Choroid plexus epithelial cell (primary cell): ENCODE results near the gene SLC9A5.

Experiments
- DNase-seq: peaks from one replicate; pipeline ENCODE4 v3.0.0-alpha.2; 2010; ENCODE audit warnings: low read depth
- H3K4me3 ChIP-seq: 2 replicates; pipeline ENCODE4 v1.5.1; 2011; ENCODE audit warnings: low read depth, mild to moderate bottlenecking, control low read depth, low read length, moderate library complexity
- TF ChIP-seq, protein P1 (sequence below): conservative IDR thresholded peaks from 2 replicates; pipeline ENCODE4 v1.5.1; 2011; ENCODE audit warnings: low read depth, mild to moderate bottlenecking, control low read depth, inconsistent platforms, low read length, moderate library complexity

The SLC9A5 gene

GRCh38 chr16:67260426-67261063 is 11.8 kb downstream of the SLC9A5 start:
- no peak overlapping the region for H3K4me3 ChIP-seq
- TF ChIP-seq, protein P1, sequence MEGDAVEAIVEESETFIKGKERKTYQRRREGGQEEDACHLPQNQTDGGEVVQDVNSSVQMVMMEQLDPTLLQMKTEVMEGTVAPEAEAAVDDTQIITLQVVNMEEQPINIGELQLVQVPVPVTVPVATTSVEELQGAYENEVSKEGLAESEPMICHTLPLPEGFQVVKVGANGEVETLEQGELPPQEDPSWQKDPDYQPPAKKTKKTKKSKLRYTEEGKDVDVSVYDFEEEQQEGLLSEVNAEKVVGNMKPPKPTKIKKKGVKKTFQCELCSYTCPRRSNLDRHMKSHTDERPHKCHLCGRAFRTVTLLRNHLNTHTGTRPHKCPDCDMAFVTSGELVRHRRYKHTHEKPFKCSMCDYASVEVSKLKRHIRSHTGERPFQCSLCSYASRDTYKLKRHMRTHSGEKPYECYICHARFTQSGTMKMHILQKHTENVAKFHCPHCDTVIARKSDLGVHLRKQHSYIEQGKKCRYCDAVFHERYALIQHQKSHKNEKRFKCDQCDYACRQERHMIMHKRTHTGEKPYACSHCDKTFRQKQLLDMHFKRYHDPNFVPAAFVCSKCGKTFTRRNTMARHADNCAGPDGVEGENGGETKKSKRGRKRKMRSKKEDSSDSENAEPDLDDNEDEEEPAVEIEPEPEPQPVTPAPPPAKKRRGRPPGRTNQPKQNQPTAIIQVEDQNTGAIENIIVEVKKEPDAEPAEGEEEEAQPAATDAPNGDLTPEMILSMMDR, result peak; percentile 82
- peak; percentile 79 for DNase-seq

GRCh38 chr16:67263201-67263600 is 14.4 kb downstream of the SLC9A5 start:
- no peak overlapping the region for H3K4me3 ChIP-seq
- TF ChIP-seq, protein P1, result no peak
- no peak for DNase-seq

GRCh38 chr16:67264277-67264676 is 15.5 kb downstream of the SLC9A5 start:
- no peak overlapping the region for H3K4me3 ChIP-seq
- DNase-seq, result no peak
- TF ChIP-seq, protein P1, result peak; percentile 41

DNA sequence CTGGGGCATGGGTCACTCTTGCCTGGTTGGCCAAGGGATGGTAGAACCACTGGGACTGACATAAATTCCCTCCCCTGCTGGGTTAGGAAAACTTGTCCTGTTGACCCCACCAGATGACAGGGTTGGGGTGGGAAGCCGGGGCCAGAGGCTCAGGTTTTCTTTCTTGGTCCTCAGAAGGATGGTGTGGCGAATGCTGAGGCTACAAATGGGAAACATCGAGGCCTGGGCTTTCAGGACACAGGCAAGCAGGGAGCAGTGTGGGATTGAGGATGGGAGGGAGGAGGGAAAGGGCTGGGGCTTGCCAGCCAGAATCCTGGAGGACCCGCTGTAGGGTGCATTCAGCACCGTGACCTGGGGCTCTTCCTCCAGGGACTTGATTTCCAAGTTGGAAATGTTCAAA is 16.1 kb downstream of the SLC9A5 start:
- TF ChIP-seq, protein P1, result no peak

DNA sequence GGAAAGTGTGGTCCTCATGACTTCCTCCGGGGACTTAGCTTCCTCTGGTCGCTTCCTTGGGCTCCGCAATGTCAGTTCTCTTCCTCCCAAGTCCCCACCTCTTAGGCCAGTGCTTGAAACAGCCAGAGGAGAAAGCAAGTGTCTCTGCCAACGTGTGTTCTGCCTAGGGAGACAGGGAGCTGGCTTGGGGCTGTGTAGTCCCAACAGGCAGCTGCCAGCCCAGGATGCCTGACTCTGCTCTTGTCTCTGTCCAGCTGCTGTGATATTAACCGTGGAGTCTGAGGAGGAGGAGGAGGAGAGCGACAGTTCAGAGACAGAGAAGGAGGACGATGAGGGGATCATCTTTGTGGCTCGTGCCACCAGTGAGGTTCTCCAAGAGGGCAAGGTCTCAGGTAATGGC is 17.1 kb downstream of the SLC9A5 start:
- no peak for DNase-seq
- H3K4me3 ChIP-seq, result no peak overlapping the region
- TF ChIP-seq, protein P1, result no peak

More for the DNA sequence above, 16.1 kb downstream of the SLC9A5 start:
- DNase-seq, result no peak
- no peak overlapping the region for H3K4me3 ChIP-seq

DNA sequence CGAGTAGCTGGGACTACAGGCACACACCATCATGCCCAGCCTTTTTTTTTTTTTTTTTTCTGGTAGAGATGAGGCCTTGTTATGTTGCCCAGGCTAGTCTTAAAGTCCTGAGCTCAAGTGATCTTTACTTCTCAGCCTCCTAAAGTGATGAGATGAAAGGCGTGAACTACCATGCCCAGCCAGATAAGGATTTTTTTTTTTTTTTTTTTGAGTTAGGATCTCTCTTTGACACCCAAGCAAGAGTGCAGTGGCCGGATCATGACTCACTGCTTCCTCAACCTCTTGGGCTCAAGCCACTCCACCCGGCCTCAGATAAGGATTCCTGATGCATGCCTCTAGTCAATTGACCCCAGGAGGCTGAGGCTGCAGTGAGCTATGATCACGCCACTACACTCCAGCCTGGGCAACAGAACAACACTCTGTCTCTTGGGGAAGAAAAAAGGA is 19.4 kb downstream of the SLC9A5 start:
- no peak overlapping the region for H3K4me3 ChIP-seq
- TF ChIP-seq, protein P1, result no peak
- DNase-seq, result peak; percentile 84

- TF ChIP-seq, protein P1, result no peak
- H3K4me3 ChIP-seq, result no peak overlapping the region
- DNase-seq, result peak; percentile 49
These were observed 21.0 kb downstream of the SLC9A5 start for GRCh38 chr16:67269766-67270165.
